ENCODE results near the gene DDX10. TPM values are rescaled to one million over a fixed set of nuclear protein-coding genes. Genes with fewer than 3 reads are reported as not detected.

Gene DDX10
- total and polyA plus RNA-seq, 2 of the 8 experiments (the other 6 are each of a cell fraction or from before 2014, with no cell fraction given): 49.2 to 52.2 TPM

DNA sequence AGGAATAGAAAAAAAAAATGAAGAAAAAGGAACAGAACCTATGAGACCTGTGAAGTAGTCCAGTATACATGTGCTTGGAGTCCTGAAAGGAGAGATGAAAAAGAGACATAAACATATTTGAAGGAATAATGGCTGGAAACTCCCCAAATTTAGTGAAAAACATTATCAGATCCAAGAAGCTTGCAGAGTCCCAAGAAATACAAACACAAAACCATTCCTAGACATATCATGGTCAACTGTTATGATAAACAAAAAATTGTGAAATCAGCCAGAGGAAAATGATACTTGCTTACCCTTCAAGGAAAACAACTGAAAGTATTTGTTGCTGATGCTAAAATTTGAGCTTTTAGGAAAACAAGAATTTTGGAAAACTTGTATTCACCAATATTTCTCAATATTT, 250.1 kb downstream of the DDX10 start:
- POLR2A ChIA-PET (ENCODE audit: partially characterized antibody): no interaction called here
- no peak overlapping the region for H2BK120ac ChIP-seq (replicated peaks; ENCODE audit: low read depth, low read length)
- no peaks in the 10 kb centered on the region for H4K20me1 ChIP-seq (replicated peaks in 1 of 2; ENCODE audit: control insufficient read depth in 1 of 2, insufficient read depth in 2 of 2, low read length in 2 of 2)
- H3K18ac ChIP-seq (ENCODE audit: extremely low read depth, low read length): no peak overlapping the region
- no peaks in the 10 kb centered on the region for H3K27me3 ChIP-seq (replicated peaks in 1 of 4; ENCODE audit: control insufficient read depth in 3 of 4, extremely low read depth in 1 of 4, insufficient read depth in 3 of 4, low read length in 3 of 4)
- no peak overlapping the region for H4K8ac ChIP-seq (ENCODE audit: extremely low read depth, insufficient read depth, low read length)
- H2AK5ac ChIP-seq (ENCODE audit: low read depth, low read length): no peak overlapping the region
- no peaks in the 10 kb centered on the region for H3K9me3 ChIP-seq (ENCODE audit: insufficient read depth in 2 of 2, low read depth in 1 of 2, low read length in 1 of 2)
- H3K79me1 ChIP-seq (ENCODE audit: low read depth, low read length): no peaks in the 10 kb centered on the region
- H2BK20ac ChIP-seq (ENCODE audit: low read length): no peak overlapping the region
- no peaks in the 10 kb centered on the region for H3K4me1 ChIP-seq (replicated peaks in 1 of 4; ENCODE audit: control insufficient read depth in 3 of 4, insufficient read depth in 4 of 4, low read length in 3 of 4)
- no peak overlapping the region for H3K9ac ChIP-seq (replicated peaks in 1 of 4; ENCODE audit: extremely low read depth in 1 of 4, low read depth in 3 of 4, low read length in 3 of 4)
- no peak overlapping the region for H2BK5ac ChIP-seq (ENCODE audit: low read depth, low read length)
- H2BK12ac ChIP-seq (ENCODE audit: low read depth, low read length): no peak overlapping the region
- no peak overlapping the region for H3K4me3 ChIP-seq (ENCODE audit: extremely low read depth in 1 of 4, insufficient read depth in 2 of 4, low read depth in 3 of 4, low read length in 4 of 4)
- DNase-seq (ENCODE audit: low read depth in 1 of 2, low spot score in 2 of 2) (no peak), FAIRE-seq (no peak)
- H3K4ac ChIP-seq (replicated peaks; ENCODE audit: insufficient read length, low read depth, low read length): no peak overlapping the region
- CTCF ChIA-PET (ENCODE audit: partially characterized antibody): interaction anchor here (0.7 to 1.6 kb wide), 2 partner anchors 11 to 31 kb away, joined by 3 read pairs; no protein-coding TSS in a partner anchor
- H2AFZ ChIP-seq (ENCODE audit: low read length): no peak overlapping the region
- H3K4me2 ChIP-seq (ENCODE audit: insufficient read depth in 1 of 2, low read depth in 2 of 2, low read length in 2 of 2): no peak overlapping the region
- no peaks in the 10 kb centered on the region; a peak in 1 of 8 replicates for H3K36me3 ChIP-seq (ENCODE audit: control insufficient read depth in 2 of 4, insufficient read depth in 4 of 4, low read length in 3 of 4)
- no peak overlapping the region for H3K14ac ChIP-seq (ENCODE audit: insufficient read length)
- H3K56ac ChIP-seq (replicated peaks; ENCODE audit: insufficient read length, low read depth, low read length): no peak overlapping the region
- no peak overlapping the region for H2BK15ac ChIP-seq (ENCODE audit: low read length)
- no peak overlapping the region for H4K91ac ChIP-seq (replicated peaks; ENCODE audit: insufficient read length, low read length)
- TF ChIP-seq SP1 (IDR thresholded peaks at IDR 0.05; ENCODE audit: low read depth, low read length) (no peak), KDM4A (IDR thresholded peaks at IDR 0.05; ENCODE audit: low read depth, low read length, severe bottlenecking) (no peak), ZNF274 (IDR thresholded peaks at IDR 0.05; ENCODE audit: borderline replicate concordance, extremely low read depth, low read length) (no peak), POLR2AphosphoS5 (IDR thresholded peaks at IDR 0.05; ENCODE audit: low read depth, low read length) (no peak), YY1 (IDR thresholded peaks at IDR 0.05; ENCODE audit: low read depth, low read length) (no peak), EZH2 (IDR thresholded peaks at IDR 0.05; ENCODE audit: low read depth, low read length, severe bottlenecking) (no peak)
- TF ChIP-seq, protein P1, sequence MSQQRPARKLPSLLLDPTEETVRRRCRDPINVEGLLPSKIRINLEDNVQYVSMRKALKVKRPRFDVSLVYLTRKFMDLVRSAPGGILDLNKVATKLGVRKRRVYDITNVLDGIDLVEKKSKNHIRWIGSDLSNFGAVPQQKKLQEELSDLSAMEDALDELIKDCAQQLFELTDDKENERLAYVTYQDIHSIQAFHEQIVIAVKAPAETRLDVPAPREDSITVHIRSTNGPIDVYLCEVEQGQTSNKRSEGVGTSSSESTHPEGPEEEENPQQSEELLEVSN (IDR thresholded peaks at IDR 0.05): no peak
- H3K27ac ChIP-seq (ENCODE audit: low read depth, low read length): no peak overlapping the region
- no peak overlapping the region for H4K5ac ChIP-seq (ENCODE audit: insufficient read length, low read depth, low read length)
- no peaks in the 10 kb centered on the region for H3K79me2 ChIP-seq (ENCODE audit: control insufficient read depth in 1 of 2, insufficient read depth in 2 of 2, low read length in 2 of 2)
- H3K23me2 ChIP-seq (ENCODE audit: low read depth, low read length): peaks cover 2% of the 10 kb centered on the region; the same call in 1 of the 2 replicates
- no peak overlapping the region for H3K23ac ChIP-seq (ENCODE audit: insufficient read length)

All from H1 (cell line).